Measurements from ENCODE around the gene MARCHF2.

The MARCHF2 gene

GRCh38 chr19:8455018-8455417, 41.9 kb downstream of the MARCHF2 start:
- H3K36me3 Mint-ChIP-seq (ENCODE audit: insufficient read depth): peaks cover 63% of the 10 kb centered on the region
- DNase-seq (ENCODE audit: low spot score in 2 of 2): no peak
- no peak overlapping the region for H3K27ac Mint-ChIP-seq (ENCODE audit: low read depth)
- no peak for ATAC-seq (replicated peaks; ENCODE audit: extremely low read depth, poor library complexity, severe bottlenecking)
- peaks cover 87% of the 10 kb centered on the region for H3K4me1 Mint-ChIP-seq
- H3K4me3 Mint-ChIP-seq: peak overlapping the region; percentile 34
- H3K9me3 Mint-ChIP-seq: no peaks in the 10 kb centered on the region
- no peaks in the 10 kb centered on the region for H3K27me3 Mint-ChIP-seq

- DNase-seq (ENCODE audit: low spot score in 2 of 2) (no peak), ATAC-seq (replicated peaks; ENCODE audit: extremely low read depth, poor library complexity, severe bottlenecking) (no peak)
- H3K4me3 Mint-ChIP-seq: no peak overlapping the region
- no peak overlapping the region for H3K27ac Mint-ChIP-seq (ENCODE audit: low read depth)
- H3K27me3 Mint-ChIP-seq: no peaks in the 10 kb centered on the region
- no peaks in the 10 kb centered on the region for H3K9me3 Mint-ChIP-seq
- H3K4me1 Mint-ChIP-seq: peaks cover 94% of the 10 kb centered on the region
- peaks cover 66% of the 10 kb centered on the region for H3K36me3 Mint-ChIP-seq (ENCODE audit: insufficient read depth)
These were observed 43.0 kb downstream of the MARCHF2 start for GRCh38 chr19:8456064-8456463.

- Mint-ChIP-seq H3K27ac (ENCODE audit: low read depth) (no peak overlapping the region), H3K4me3 (no peak overlapping the region), H3K9me3 (no peaks in the 10 kb centered on the region), H3K4me1 (peaks cover 94% of the 10 kb centered on the region), H3K27me3 (no peaks in the 10 kb centered on the region), H3K36me3 (ENCODE audit: insufficient read depth) (peaks cover 55% of the 10 kb centered on the region)
- ATAC-seq (replicated peaks; ENCODE audit: extremely low read depth, poor library complexity, severe bottlenecking) (no peak), DNase-seq (ENCODE audit: low spot score in 2 of 2) (no peak)
These were observed 44.1 kb downstream of the MARCHF2 start for GRCh38 chr19:8457209-8457608.

- DNase-seq (ENCODE audit: low spot score in 2 of 2) (no peak), ATAC-seq (replicated peaks; ENCODE audit: extremely low read depth, poor library complexity, severe bottlenecking) (no peak)
- no peak overlapping the region for H3K4me3 Mint-ChIP-seq
- H3K27ac Mint-ChIP-seq (ENCODE audit: low read depth): peak overlapping the region; percentile 4
- peaks cover 96% of the 10 kb centered on the region for H3K4me1 Mint-ChIP-seq
- peaks cover 55% of the 10 kb centered on the region for H3K36me3 Mint-ChIP-seq (ENCODE audit: insufficient read depth)
- H3K9me3 Mint-ChIP-seq: no peaks in the 10 kb centered on the region
- H3K27me3 Mint-ChIP-seq: no peaks in the 10 kb centered on the region
These were observed 44.7 kb downstream of the MARCHF2 start for GRCh38 chr19:8457827-8458226.

GRCh38 chr19:8458380-8458779, 45.3 kb downstream of the MARCHF2 start:
- Mint-ChIP-seq H3K27me3 (no peaks in the 10 kb centered on the region), H3K9me3 (no peaks in the 10 kb centered on the region), H3K4me3 (no peak overlapping the region), H3K36me3 (ENCODE audit: insufficient read depth) (peaks cover 56% of the 10 kb centered on the region), H3K4me1 (peaks cover 98% of the 10 kb centered on the region), H3K27ac (ENCODE audit: low read depth) (peak overlapping the region; percentile 4)
- ATAC-seq (replicated peaks; ENCODE audit: extremely low read depth, poor library complexity, severe bottlenecking) (no peak), DNase-seq (ENCODE audit: low spot score in 2 of 2) (no peak)

GRCh38 chr19:8459095-8459494, 46.0 kb downstream of the MARCHF2 start:
- no peaks in the 10 kb centered on the region for H3K27me3 Mint-ChIP-seq
- H3K27ac Mint-ChIP-seq (ENCODE audit: low read depth): peak overlapping the region; percentile 4
- ATAC-seq (replicated peaks; ENCODE audit: extremely low read depth, poor library complexity, severe bottlenecking): no peak
- H3K4me3 Mint-ChIP-seq: no peak overlapping the region
- H3K9me3 Mint-ChIP-seq: no peaks in the 10 kb centered on the region
- H3K4me1 Mint-ChIP-seq: peaks cover 93% of the 10 kb centered on the region
- peaks cover 63% of the 10 kb centered on the region for H3K36me3 Mint-ChIP-seq (ENCODE audit: insufficient read depth)
- no peak for DNase-seq (ENCODE audit: low spot score in 2 of 2)

DNA sequence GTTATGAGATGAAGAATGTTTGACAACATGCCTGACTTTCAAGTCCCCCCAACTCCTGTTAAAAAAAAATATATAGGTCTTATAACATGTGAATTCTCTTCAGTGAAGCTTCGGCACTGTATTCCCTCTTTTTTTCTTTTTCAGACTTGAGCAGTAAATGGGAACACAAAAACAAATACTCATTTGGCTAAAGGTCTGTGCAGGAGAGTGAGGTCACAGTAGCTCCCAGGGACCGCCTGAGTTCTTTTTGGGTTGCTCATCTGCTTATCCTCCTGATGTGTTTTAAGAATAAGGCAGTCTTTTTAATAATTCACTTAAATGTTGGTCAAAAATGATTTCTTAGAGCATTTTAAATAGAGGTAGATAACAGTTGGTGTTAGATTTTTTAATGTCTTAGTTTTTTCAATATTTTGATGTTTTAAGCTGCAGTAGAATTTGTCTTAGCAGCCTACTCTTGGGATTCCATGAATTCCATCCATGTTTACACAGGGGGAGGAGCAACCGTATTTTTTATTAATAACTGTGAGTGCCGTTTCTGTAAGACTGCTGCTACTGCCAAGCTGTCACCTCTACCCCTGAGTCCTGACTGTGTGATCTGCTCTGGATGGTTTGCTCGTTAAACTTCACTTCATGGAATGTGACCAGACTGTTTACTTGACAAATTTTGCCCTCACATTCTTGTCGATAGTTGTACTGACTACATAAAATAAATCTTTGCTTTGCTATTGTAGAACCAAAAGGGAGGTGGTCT, 46.6 kb downstream of the MARCHF2 start:
- ATAC-seq (replicated peaks; ENCODE audit: extremely low read depth, poor library complexity, severe bottlenecking) (no peak), DNase-seq (ENCODE audit: low spot score in 2 of 2) (no peak)
- Mint-ChIP-seq H3K4me1 (peaks cover 89% of the 10 kb centered on the region), H3K27ac (ENCODE audit: low read depth) (peak overlapping the region; percentile 76), H3K36me3 (ENCODE audit: insufficient read depth) (peaks cover 68% of the 10 kb centered on the region), H3K27me3 (no peaks in the 10 kb centered on the region), H3K9me3 (no peaks in the 10 kb centered on the region), H3K4me3 (peak overlapping the region; percentile 45)

DNA sequence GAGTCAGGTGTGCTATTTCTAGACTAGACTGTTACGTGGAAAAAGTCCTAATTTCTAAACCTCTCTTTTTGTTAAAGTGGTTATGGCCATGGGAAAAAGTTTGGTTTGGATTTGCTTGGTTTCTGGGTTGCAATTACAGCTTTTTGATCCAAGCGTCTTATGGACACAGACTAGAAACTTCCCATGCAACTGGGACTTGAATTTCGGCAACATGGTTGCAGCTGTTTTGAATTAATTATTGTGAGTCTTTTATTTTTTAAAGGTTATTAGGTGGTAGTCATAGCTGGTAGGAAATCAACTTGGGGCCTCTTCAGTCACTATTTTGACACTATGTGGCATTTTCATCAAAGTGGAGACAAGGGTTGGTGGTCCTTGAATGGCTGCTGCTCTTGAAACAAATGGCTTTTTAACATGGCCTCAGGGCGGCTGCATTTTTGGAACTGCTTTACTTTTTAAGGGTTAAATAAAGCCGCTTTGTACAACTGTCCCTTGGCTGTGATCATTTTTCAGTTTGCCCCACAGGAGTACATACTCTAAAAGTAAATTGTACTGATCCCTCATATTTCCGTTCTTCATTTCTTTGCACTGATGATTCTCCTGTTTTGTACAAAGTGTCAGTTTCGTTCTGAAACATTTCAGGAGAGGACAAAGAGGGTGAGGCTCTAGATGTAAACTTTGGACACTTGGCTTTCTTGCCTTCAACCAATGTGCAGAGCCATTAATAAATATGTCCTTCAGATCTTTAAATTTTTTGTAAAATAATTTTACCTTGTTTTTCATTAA, 47.6 kb downstream of the MARCHF2 start:
- Mint-ChIP-seq H3K27ac (ENCODE audit: low read depth) (peak overlapping the region; percentile 76), H3K27me3 (no peaks in the 10 kb centered on the region), H3K4me1 (peaks cover 84% of the 10 kb centered on the region), H3K36me3 (ENCODE audit: insufficient read depth) (peaks cover 72% of the 10 kb centered on the region), H3K9me3 (no peaks in the 10 kb centered on the region), H3K4me3 (peak overlapping the region; percentile 45)
- DNase-seq (ENCODE audit: low spot score in 2 of 2) (no peak), ATAC-seq (replicated peaks; ENCODE audit: extremely low read depth, poor library complexity, severe bottlenecking) (no peak)

DNA sequence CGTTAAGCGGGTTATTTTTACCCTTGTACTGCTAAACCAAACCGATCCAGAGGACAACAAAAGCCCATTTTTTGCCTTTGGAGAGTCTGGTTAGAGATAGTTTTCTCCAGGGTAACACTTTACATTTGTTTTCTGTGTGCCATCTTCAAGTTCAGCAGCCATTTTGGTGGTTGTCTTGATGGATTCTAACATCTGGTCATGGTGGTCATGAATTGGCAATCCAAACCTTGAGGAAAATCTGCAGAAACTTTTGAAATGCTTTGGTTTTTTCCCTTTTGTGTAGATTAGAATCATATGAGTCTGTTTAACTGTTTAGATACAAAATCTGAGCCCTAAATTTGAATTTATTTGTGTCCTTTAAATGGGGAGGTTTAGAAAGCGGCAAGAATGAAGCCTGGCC, 48.3 kb downstream of the MARCHF2 start:
- ATAC-seq (replicated peaks; ENCODE audit: extremely low read depth, poor library complexity, severe bottlenecking) (no peak), DNase-seq (ENCODE audit: low spot score in 2 of 2) (no peak)
- Mint-ChIP-seq H3K36me3 (ENCODE audit: insufficient read depth) (peaks cover 72% of the 10 kb centered on the region), H3K4me3 (no peak overlapping the region), H3K9me3 (no peaks in the 10 kb centered on the region), H3K27me3 (no peaks in the 10 kb centered on the region), H3K4me1 (peaks cover 82% of the 10 kb centered on the region), H3K27ac (ENCODE audit: low read depth) (no peak overlapping the region)

GRCh38 chr19:8461891-8462290, 48.8 kb downstream of the MARCHF2 start:
- Mint-ChIP-seq H3K4me1 (peaks cover 78% of the 10 kb centered on the region), H3K36me3 (ENCODE audit: insufficient read depth) (peaks cover 72% of the 10 kb centered on the region), H3K9me3 (no peaks in the 10 kb centered on the region), H3K4me3 (no peak overlapping the region), H3K27ac (ENCODE audit: low read depth) (no peak overlapping the region), H3K27me3 (no peaks in the 10 kb centered on the region)
- DNase-seq (ENCODE audit: low spot score in 2 of 2) (no peak), ATAC-seq (replicated peaks; ENCODE audit: extremely low read depth, poor library complexity, severe bottlenecking) (no peak)

- Mint-ChIP-seq H3K9me3 (no peaks in the 10 kb centered on the region), H3K4me3 (no peak overlapping the region), H3K27ac (ENCODE audit: low read depth) (no peak overlapping the region), H3K27me3 (no peaks in the 10 kb centered on the region), H3K36me3 (ENCODE audit: insufficient read depth) (peaks cover 74% of the 10 kb centered on the region), H3K4me1 (peaks cover 73% of the 10 kb centered on the region)
- ATAC-seq (replicated peaks; ENCODE audit: extremely low read depth, poor library complexity, severe bottlenecking): no peak
- no peak for DNase-seq (ENCODE audit: low spot score in 2 of 2)
These were observed 49.5 kb downstream of the MARCHF2 start for GRCh38 chr19:8462571-8462970.

DNA sequence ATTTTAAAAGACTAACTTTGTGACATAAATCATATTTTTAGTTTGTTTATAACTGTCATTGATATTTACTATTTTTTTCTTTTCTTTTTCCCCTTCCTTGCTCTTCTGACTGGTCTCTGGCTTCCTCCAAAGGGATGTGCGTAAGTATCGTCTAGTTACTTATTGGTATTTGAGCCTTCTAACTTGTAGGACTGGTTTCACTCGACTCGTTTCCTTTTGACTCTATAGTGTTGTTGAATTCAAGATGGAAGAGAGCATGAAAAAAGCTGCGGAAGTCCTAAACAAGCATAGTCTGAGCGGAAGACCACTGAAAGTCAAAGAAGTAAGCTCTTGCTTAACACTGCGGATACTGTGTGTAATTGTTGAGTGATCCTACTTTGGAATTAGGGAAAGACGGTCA, 50.3 kb downstream of the MARCHF2 start:
- peaks cover 65% of the 10 kb centered on the region for H3K4me1 Mint-ChIP-seq
- H3K27me3 Mint-ChIP-seq: no peaks in the 10 kb centered on the region
- no peak for DNase-seq (ENCODE audit: low spot score in 2 of 2)
- H3K27ac Mint-ChIP-seq (ENCODE audit: low read depth): no peak overlapping the region
- peaks cover 75% of the 10 kb centered on the region for H3K36me3 Mint-ChIP-seq (ENCODE audit: insufficient read depth)
- ATAC-seq (replicated peaks; ENCODE audit: extremely low read depth, poor library complexity, severe bottlenecking): no peak
- H3K4me3 Mint-ChIP-seq: no peak overlapping the region
- no peaks in the 10 kb centered on the region for H3K9me3 Mint-ChIP-seq

DNA sequence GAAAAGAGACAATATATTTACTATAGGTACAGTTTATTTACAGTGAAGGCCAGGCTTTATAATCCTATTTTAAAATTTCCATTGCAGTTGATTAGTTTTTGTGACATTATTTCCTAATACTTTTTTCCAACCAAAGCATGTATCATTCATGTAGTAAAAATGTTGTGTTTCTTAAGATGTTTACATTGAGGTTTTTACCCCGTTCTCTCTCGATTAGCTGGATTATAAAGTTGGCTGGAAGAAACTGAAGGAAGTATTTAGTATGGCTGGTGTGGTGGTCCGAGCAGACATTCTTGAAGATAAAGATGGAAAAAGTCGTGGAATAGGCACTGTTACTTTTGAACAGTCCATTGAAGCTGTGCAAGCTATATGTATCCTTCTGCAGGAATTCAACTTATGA, 52.9 kb downstream of the MARCHF2 start:
- ATAC-seq (replicated peaks; ENCODE audit: extremely low read depth, poor library complexity, severe bottlenecking) (no peak), DNase-seq (ENCODE audit: low spot score in 2 of 2) (no peak)
- Mint-ChIP-seq H3K36me3 (ENCODE audit: insufficient read depth) (peaks cover 84% of the 10 kb centered on the region), H3K27me3 (no peaks in the 10 kb centered on the region), H3K4me3 (no peak overlapping the region), H3K9me3 (no peaks in the 10 kb centered on the region), H3K4me1 (peaks cover 53% of the 10 kb centered on the region), H3K27ac (ENCODE audit: low read depth) (no peak overlapping the region)

Data from central memory CD8-positive, alpha-beta T cell (primary cell).